ENCODE data around the gene TNS2.

Gene TNS2

DNA sequence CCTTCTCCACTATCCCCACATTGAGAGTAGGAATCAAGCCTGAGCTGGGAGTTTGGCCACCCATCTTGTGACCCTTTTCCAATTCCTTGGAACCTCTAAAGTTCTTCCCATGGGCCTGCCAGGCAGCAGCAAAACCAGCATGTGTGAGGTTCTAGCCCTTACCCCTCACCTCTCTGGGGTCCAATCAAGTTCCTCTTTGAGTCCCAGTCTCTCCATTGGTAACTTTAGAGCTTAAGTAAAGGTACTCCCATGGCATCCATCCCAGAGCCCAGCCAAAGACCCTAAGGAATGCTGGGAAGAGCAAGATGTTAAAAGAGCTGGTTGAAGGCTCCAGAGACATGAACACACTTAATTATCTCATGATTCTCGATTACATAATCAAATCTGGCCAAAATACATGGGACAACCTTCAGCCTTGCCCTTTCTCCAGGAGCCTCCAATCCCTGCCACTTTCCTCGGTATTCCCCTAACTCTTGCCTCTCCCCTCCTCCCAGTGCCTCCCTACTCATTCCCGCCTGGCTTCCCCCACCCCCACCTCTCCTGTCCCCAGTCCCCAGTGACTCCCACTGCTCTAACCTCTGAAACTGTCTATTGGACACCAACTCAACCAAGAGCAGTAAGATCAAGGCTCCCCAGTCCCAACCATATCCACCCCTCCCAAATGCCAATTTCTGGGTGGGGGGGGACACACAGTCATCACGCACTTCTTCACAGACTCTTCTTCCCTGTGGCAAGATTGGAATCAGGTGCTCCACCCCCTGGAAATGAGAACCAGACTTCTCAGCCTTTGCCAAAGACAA lies 4.8 kb upstream of the TNS2 start:
- no peak for DNase-seq

DNA sequence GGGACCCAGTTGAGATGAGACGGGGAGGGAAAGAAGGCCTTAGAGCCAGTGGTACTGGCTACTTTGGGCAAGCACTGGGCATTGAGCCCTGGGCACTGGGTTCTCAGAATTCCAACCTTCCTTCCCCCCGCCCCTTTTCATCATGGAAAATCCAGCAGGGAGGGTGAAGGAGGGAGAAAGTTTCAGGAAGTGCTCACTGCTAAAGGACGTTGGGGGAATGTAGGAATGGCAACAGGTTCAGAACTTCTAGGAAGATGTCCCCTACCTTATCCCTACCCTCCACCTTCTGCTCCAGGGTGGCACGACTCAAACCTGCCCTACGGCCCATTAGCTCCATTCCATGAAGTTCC lies 4.2 kb upstream of the TNS2 start:
- no peak for DNase-seq

DNA sequence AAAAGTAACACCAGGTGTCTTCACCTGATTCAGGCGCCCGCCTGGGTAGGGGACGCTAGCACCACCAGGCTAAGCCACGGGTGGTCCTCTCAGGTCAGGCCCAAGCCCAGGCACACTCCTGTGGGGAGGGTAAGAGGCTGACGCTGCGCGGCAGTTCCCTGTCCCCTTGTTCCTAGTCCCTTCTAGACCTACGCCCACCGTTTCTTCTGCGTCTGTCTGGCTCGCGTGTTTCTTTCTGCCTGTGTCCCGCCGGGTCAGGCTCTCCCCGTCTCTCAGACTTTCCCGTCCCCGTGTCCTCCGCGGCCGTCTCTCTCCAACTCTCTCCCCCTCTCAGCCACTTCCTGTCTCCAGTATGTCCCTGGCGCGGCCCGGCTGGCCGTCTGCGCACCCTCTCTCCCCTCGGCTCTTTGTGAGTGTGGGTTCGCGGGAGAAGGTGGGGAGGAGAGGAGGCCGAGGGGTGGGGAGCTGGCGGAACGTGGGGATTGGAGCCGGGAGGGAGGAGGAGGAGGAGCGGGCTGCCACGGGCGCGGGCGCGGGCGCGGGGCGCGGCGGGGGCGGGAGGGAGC lies 3.1 kb upstream of the TNS2 start:
- DNase-seq = no peak

DNA sequence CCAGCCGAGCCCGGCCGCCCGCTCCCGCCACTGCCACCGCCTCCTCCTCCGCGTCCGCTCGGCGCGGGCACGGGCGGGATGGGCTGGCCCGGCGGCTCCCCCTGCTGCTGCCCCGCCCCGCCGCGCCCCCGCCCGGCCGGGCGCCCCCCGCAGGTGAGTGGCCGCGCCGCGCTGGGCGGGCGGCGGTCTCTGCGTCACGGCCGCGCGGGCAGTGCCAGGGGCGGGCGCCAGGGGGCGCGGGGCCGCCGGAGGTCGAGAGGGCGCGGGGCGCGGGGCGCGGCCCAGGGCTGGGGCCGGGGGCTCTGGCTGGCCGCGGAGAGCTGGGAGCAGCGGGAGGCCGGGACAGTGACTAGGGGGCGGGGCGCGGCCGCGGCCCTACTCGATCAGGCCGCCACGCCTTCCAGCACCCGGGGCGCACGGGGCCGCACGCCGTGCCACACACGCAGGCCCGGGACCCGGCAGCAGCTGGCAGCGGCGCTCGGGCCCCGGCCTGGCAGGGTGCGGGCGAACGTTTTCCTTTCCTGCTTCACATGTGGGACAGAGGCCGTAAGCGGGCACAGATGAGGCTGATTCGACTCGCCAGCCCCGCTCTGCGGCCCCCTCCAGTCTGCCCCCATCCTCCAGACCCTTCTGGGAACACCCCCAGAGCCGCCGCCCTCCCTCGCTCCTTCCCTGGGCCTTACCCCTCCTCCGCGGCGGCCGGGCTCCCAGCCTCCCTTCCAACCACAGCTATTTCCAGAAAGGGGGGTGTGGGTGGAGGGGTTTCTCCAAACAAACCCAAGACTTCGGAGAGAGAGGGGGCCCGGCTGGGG lies 2.4 kb upstream of the TNS2 start:
- peak; percentile 79 for DNase-seq

DNA sequence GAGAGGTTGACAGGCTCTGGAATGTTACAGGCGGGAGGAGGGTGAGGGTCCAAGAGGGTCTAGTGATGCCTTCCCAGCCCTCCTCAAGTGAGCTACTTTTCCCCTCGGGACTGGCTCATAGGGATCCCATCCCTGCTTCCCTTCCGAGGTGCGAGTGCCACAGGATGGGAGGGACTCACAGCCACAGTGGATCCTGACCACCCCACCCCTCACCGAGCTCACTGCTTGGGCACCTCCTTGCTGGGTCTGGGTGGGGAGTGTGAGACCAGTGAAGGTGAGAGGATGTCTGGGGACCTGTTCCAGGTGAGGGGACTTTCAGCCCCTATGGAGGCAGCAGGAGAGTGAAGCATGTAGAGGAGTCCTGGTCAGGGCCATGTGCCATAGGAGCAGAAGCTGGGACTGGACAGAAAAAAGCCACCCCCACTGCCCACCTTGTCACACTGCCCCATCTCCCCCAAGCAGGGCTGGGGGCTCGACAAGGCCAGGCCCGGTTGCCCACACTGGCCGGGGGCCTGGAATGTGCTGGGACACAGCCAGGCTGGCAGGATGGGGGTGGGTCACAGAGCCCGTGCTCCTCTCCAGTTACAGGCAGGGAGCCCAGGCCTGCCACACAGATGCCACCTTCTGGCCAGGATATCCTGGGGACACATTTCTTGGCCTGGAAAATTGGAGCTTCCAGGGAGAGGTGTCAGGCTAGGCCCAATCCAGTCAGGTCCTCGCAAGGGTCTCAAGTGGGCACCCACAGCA lies 1.7 kb upstream of the TNS2 start:
- no peak for DNase-seq

DNA sequence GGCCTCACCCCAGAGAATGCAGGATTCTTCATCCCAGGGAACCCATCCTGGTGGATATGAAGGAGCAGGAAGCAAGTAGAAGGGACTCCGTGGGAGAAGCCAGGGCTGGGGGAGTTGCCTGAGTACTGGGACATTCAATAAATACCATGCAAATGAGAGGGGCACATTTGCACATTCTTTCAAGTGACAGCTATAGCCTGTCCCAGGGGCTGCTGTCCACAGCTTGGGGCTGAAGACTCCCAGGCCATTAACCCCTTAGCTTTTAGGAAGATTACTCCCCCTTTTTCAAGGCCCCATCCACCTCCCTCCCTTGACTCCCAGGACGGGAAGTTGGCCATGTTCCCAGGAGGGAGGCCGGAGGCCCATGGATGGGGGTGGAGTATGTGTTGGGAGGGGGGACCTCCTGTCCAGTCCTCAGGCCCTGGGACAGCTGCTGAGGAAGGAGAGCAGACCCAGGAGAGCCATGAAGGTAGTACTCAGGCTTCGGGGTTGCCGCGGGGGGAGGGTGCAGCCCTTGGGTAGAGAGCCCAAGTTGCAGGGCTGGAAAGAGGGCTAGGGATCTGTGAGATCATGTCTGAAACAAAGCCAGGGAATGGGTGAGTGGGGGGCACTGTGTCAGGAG lies 974 bp upstream of the TNS2 start:
- no peak for DNase-seq

DNA sequence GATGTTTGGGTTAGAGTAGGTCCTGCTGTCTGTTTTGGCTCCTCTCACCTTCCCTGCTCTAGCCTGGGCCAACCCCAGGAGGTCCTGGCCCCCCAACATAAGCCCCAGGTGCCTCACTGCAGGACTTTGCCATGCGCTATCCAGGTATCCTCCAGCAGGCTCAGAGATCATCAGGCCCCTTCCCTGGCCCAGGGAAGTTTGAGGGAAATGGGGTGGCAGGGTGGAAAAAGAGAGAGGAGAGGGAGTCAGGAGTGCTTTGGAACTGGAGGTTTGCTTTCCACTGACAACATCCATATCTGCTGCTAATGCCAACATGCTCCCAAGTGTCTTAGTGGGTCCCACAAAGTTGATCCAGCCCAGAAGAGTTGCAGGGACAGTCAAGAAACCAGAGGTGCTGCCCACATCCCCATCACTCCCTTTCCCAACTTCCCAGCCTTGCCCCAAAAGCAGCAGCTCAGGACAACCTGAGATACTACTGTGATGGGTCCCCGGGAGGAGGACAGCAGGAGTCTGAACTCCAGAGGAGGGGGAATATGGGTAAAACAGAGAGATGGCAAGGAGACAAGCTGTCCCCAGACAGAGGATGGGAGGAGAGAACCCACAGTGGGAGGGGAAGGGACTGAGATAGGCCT lies 677 bp downstream of the TNS2 start:
- DNase-seq = no peak

DNA sequence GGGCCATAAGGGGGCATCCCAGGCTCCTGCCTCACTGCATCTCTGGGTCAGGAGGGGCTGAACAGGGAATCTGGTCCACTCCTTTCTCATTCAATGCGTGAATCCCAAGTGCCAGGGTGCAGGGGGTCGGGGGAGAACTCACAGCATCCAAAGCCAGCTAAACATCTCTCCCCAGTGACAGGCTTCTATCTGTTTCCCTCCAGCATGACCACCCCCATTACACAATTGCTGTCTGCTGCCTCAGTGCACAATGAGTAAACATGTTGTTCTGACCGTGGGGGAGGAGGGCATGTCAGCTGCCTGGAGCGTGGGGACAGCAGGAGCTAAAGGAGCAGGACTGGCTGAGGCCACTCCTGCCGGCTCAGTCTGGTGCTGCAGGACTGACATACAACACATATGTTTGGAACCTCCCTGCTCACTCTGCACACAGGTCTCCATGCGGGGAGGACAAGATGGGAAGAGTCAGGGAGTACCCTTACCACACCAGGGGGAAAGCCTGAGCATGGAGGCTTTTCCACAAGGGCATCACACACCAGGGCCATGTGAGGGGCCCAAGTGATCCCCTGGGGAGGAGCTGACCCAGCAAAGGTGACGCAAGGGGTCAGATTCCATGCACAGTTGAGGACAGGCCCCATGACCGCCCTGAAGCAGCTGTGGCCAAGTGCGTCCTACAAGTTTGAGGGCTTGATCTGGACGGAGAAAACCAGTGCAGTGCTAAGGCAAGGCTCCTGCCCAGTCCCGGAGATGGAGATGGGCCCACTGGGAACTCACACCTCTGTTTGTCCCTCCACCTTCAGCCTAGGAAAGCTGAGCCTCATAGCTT lies 1.4 kb downstream of the TNS2 start:
- DNase-seq = no peak

DNA sequence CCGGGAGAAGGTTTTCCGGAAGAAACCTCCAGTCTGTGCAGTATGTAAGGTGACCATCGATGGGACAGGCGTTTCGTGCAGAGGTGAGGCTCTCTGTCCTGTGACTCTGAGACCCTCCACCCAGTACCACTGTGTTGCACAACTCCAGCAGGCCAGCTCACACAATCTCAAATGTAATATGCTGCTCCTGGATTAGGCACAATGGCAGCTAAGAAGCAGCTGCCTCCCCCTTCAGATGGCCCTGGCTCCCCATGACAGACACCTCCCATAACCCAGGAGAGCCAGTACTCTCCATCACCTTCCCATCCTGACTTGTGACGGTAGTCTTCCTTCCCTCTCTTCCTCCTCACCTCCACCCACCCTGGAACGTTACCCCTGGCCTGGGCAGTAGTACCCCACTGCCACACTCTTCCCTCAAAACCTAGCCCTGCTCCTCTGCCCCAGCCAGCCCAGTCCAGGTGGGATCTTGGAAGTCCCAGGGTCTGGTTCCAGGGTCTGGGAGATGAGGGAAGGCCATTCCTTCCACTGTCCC lies 2.1 kb downstream of the TNS2 start:
- DNase-seq = no peak

DNA sequence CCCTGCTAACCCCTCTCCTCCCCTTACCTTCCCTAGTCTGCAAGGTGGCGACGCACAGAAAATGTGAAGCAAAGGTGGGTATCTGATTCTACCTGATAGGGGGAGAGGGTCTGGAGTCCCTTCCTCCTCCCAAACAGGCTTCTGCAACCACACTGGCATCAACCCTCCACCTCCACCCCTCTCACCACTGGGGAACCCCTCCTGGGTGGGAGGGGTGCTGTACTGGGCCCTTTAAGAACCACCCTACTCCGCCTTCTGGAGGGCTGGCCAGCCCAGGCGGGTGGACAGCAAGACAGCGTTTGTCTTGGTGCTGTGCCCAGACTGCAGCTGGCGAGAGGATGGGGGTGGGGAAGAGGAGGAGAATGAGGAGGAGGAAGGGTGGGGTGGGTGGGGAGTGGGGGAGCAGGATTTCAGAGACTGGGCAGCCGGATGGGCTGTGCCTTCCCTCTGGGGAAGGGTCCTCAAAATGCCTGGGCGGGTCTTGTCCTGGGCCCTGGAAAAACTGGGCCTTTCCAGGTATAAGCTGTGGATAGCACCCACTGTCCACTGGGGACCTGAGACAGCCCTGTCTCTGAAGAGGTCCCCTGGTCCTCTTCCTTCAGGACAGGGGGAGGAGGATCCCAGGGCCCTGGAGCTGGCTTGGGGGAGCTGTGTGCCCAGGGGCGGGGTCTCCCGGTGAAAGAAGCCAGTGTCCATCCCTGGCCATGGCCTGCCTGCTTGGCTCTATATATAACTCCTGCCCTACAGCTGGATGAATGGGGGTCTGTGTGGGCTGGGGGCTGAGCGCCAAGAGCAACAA lies 2.8 kb downstream of the TNS2 start:
- DNase-seq = no peak

DNA sequence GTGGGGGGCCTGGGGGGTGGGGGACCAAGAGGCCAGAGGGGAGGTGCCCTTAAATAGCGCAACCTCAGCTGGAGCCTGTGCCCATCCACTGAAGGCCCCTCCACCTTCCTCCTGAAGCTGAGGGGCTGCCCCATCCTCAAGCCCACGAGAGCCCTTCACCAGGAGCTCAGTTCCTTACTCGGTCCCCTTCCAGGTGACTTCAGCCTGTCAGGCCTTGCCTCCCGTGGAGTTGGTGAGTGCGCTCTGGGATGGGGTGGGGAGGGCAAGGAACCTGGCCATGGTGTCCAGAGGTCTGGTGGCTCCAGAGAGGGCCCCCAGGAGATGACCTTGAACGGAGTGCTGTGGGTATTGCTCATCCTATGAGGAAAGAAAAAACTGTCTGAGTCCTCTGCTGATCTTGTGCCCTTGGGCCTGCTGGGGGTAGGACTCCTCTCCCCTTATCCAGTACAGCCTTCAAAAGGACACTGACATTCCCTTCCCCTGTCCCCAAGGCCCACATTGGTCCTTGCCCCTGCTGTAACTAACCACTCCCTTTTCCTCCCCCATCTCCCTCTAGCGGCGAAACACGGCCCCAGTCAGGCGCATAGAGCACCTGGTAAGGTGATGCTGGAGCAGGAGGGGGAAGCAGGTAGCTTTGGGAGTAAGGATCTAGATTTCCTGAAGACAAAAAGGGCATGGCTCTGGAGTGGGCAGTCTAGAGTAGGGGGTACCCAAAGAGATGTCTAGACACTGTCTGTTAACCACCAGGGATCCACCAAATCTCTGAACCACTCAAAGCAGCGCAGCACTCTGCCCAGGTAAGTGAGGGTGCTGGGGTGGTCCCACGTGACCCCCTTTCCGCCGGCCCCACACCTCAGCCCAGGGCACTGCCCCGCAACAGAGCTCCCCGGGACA lies 3.6 kb downstream of the TNS2 start:
- peak; percentile 73 for DNase-seq

DNA sequence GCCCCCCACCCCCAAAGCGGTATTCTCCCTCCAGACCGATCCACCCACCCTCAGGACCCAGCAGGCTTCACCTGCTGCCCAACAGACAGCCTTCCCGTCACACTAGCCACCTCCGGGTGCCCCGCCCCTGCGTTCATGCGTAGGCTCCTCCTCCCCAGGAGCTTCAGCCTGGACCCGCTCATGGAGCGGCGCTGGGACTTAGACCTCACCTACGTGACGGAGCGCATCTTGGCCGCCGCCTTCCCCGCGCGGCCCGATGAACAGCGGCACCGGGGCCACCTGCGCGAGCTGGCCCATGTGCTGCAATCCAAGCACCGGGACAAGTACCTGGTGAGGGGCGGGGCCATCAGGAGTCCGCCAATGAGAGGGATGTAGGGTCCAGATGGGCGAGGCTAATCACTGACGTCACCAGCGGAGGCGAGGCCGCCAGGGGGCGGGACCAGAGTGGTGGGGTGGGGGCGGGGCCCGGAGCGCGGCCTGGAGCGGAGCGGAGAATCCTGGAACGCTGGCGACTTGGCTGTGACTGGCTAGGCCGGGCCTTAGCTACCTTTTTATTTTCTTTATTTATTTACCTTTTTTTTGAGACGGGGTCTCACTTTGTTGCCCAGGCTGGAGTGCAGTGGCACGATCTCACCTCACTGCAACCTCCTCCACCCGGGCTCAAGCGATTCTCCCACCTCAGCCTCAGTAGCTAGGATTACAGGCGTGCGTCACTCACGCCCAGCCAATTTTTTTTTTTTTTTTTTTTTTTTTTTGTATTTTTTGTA lies 4.4 kb downstream of the TNS2 start:
- peak; percentile 96 for DNase-seq

DNA sequence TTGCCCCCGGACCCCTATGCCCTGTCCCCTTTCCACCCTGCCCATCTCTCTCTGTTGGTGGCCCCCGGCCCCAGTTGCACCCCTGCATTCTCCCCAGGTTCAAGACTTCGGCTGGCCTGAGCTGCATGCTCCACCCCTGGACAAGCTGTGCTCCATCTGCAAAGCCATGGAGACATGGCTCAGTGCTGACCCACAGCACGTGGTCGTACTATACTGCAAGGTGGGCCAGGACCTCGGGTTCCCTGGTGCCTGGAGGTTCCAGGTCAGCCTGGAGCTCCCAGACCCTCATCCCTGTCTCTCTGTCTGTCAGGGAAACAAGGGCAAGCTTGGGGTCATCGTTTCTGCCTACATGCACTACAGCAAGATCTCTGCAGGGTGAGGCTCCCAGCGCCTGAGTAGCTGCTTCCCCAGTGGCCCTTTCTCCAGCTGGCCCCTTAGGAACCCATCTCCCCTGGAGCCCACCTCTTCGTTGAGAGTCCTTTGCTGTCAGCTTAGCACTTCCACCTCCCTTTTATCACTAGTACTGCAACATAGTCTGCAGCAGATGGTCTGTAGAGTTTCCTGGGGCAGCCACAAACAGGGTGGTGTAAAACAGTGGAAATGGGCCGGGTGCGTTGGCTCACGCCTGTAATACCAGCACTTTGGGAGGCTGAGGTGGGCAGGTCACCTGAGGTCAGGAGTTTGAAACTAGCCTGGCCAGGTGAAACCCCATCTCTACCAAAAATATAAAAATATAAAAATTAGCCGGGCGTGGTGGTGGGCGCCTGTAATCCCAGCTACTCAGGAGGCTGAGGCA lies 5.8 kb downstream of the TNS2 start:
- DNase-seq = no peak

DNA sequence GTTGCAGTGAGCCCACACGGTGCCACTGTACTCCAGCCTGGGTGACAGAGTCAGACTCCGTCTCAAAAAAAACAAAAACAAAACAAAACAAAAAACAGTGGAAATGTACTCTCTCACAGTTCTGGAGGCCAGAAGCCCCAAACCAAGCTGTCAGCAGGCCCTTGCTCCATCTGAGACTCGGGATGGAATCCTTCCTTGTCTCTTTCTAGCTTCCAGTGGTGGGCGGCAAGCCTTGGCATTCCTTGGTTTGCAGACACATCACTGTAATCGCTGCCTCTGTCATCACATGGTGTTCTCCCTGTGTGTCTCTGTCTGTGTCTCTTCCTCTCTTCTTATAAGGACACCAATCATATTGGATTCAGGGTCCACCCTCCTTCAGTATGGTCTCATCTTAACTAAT lies 6.4 kb downstream of the TNS2 start:
- no peak for DNase-seq

DNA sequence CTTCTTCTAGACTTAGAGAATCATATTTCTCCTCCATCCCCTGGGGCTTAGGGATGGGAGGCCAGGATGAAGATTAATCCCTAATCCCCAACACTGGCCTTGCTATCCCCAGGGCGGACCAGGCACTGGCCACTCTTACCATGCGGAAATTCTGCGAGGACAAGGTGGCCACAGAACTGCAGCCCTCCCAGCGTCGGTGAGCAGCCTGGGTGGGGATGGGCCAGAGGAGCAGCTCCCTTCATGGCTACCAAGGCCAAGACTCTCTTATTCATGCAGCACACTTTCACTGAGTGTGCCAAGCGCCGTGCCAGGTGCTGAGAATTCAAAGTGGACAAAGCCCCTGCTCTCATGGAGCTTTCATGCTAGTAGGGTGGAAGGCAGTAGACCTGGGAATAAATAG lies 7.0 kb downstream of the TNS2 start:
- no peak for DNase-seq

DNA sequence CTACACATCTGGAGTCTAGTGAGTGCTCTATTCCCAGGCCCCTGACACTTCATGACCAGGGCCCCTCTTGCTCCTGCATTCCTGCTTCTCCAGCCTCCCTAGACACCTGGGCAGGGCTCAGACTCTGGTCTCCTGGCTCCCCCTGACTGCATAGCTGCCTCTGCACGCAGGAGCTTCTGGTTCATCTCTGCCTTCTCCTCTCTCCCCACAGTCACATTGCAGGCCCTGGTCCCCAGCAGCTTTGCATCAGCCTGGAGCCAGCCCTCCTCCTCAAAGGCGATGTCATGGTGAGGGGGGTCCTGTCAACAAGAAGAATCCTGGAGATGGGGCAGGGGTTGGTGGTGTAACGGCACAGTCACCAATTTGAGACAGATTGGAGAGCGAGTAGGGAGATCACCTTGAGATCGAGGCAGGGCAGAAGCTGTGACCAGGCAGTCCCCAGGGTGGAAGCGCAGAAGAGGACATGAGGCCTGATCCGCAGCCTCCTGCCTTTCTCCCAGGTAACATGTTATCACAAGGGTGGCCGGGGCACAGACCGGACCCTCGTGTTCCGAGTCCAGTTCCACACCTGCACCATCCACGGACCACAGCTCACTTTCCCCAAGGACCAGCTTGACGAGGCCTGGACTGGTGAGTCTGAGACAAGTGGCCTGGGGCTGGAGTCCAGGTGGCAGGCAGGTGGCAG lies 8.1 kb downstream of the TNS2 start:
- DNase-seq = no peak
